ENCODE data around the gene CRB3. TPM values are rescaled to one million over a fixed set of nuclear protein-coding genes. Genes with fewer than 3 reads are reported as not detected.

CRB3 gene
- total RNA-seq, 1 donor from 2014 or later: not detected

GRCh38 chr19:6482343-6482686 is 18.2 kb downstream of the CRB3 start:
- no peaks in the 10 kb centered on the region for H3K9me3 Mint-ChIP-seq
- no peak overlapping the region for H3K27ac Mint-ChIP-seq (ENCODE audit: unreplicated experiment)
- H3K36me3 Mint-ChIP-seq (ENCODE audit: low read depth): no peaks in the 10 kb centered on the region
- no peak for DNase-seq (ENCODE audit: low read depth, low spot score)
- H3K4me3 Mint-ChIP-seq: no peak overlapping the region
- TF ChIP-seq CTCF (conservative IDR thresholded peaks at IDR 0.05): no peak
- peaks cover 10% of the 10 kb centered on the region for H3K27me3 Mint-ChIP-seq (ENCODE audit: low read depth)
- H3K4me1 Mint-ChIP-seq: peaks cover 4% of the 10 kb centered on the region

- Mint-ChIP-seq H3K27me3 (ENCODE audit: low read depth) (peaks cover 10% of the 10 kb centered on the region), H3K4me3 (no peak overlapping the region), H3K27ac (ENCODE audit: unreplicated experiment) (no peak overlapping the region), H3K4me1 (peaks cover 4% of the 10 kb centered on the region), H3K36me3 (ENCODE audit: low read depth) (no peaks in the 10 kb centered on the region), H3K9me3 (no peaks in the 10 kb centered on the region)
- no peak for TF ChIP-seq CTCF (conservative IDR thresholded peaks at IDR 0.05)
- DNase-seq (ENCODE audit: low read depth, low spot score): no peak
Observed at GRCh38 chr19:6483235-6483634, 19.2 kb downstream of the CRB3 start.

GRCh38 chr19:6484230-6484629 is 20.2 kb downstream of the CRB3 start:
- Mint-ChIP-seq H3K9me3 (no peaks in the 10 kb centered on the region), H3K4me1 (peaks cover 5% of the 10 kb centered on the region), H3K27ac (ENCODE audit: unreplicated experiment) (no peak overlapping the region), H3K27me3 (ENCODE audit: low read depth) (peaks cover 12% of the 10 kb centered on the region), H3K36me3 (ENCODE audit: low read depth) (no peaks in the 10 kb centered on the region), H3K4me3 (no peak overlapping the region)
- DNase-seq (ENCODE audit: low read depth, low spot score): no peak
- TF ChIP-seq CTCF (conservative IDR thresholded peaks at IDR 0.05): no peak

GRCh38 chr19:6484831-6485230 is 20.8 kb downstream of the CRB3 start:
- TF ChIP-seq CTCF (conservative IDR thresholded peaks at IDR 0.05): no peak
- Mint-ChIP-seq H3K4me1 (peaks cover 11% of the 10 kb centered on the region), H3K9me3 (no peaks in the 10 kb centered on the region), H3K4me3 (no peak overlapping the region), H3K36me3 (ENCODE audit: low read depth) (no peaks in the 10 kb centered on the region), H3K27me3 (ENCODE audit: low read depth) (peaks cover 13% of the 10 kb centered on the region), H3K27ac (ENCODE audit: unreplicated experiment) (no peak overlapping the region)
- DNase-seq (ENCODE audit: low read depth, low spot score): no peak

- H3K4me1 Mint-ChIP-seq: peaks cover 9% of the 10 kb centered on the region
- peaks cover 4% of the 10 kb centered on the region for H3K9me3 Mint-ChIP-seq
- H3K36me3 Mint-ChIP-seq (ENCODE audit: low read depth): peaks cover 5% of the 10 kb centered on the region
- peak overlapping the region; percentile 78 for H3K27ac Mint-ChIP-seq (ENCODE audit: unreplicated experiment)
- H3K4me3 Mint-ChIP-seq: no peak overlapping the region
- H3K27me3 Mint-ChIP-seq (ENCODE audit: low read depth): peaks cover 3% of the 10 kb centered on the region
- no peak for DNase-seq (ENCODE audit: low read depth, low spot score)
- no peak for TF ChIP-seq CTCF (conservative IDR thresholded peaks at IDR 0.05)
Observed at GRCh38 chr19:6489278-6490061, 25.4 kb downstream of the CRB3 start.

Data from neural crest cell (in vitro differentiated cells).